GM12891 (cell line): ENCODE results near the gene OR1J1.

Experiments
- DNase-seq: peaks from one replicate; pipeline ENCODE4 v3.0.0; 2011; ENCODE audit warnings: low spot score; ENCODE audit not compliant: insufficient read length
- FAIRE-seq: peaks from 2 replicates; lab custom pipeline; 2011; peaks lifted over from hg19 to GRCh38; lab: Jason Lieb, UNC
- PAX5 ChIP-seq: IDR thresholded peaks from 2 replicates; pipeline ENCODE4 v1.6.1; 2011; ENCODE audit warnings: low read length, moderate library complexity, mild to moderate bottlenecking; ENCODE audit not compliant: insufficient read depth, severe bottlenecking
- POLR2A ChIP-seq: IDR thresholded peaks from 2 replicates; pipeline ENCODE4 v1.6.1; 2011; ENCODE audit warnings: low read depth, low read length, control low read depth
- POLR2AphosphoS5 ChIP-seq: IDR thresholded peaks from 2 replicates; pipeline ENCODE4 v1.6.1; 2011; ENCODE audit warnings: low read depth, low read length, control low read depth
- POU2F2 ChIP-seq: IDR thresholded peaks from 2 replicates; pipeline ENCODE4 v1.6.1; 2011; ENCODE audit warnings: low read depth, mild to moderate bottlenecking, control low read depth, low read length, moderate library complexity
- SPI1 ChIP-seq: IDR thresholded peaks from 2 replicates; pipeline ENCODE4 v1.6.1; 2011; ENCODE audit warnings: low read depth, low read length, control low read depth
- TAF1 ChIP-seq: IDR thresholded peaks from 2 replicates; pipeline ENCODE4 v1.6.1; 2011; ENCODE audit warnings: low read depth, low read length, control low read depth

Gene OR1J1

GRCh38 chr9:122474561-122474960, 3.2 kb downstream of the OR1J1 start:
- no peak for FAIRE-seq
- TF ChIP-seq PAX5 (no peak), POLR2AphosphoS5 (no peak), SPI1 (no peak), POU2F2 (no peak), POLR2A (no peak), TAF1 (no peak)

GRCh38 chr9:122468735-122469134, 9.0 kb downstream of the OR1J1 start:
- DNase-seq (no peak), FAIRE-seq (no peak)
- TF ChIP-seq POLR2AphosphoS5: no peak

More at GRCh38 chr9:122474561-122474960, 3.2 kb downstream of the OR1J1 start:
- DNase-seq: no peak

- TF ChIP-seq POLR2AphosphoS5 (no peak), PAX5 (no peak), TAF1 (no peak), POU2F2 (no peak), POLR2A (no peak), SPI1 (no peak)
- DNase-seq (no peak), FAIRE-seq (no peak)
Measured at GRCh38 chr9:122466456-122466855, 11.3 kb downstream of the OR1J1 start.

- no peak for TF ChIP-seq POLR2AphosphoS5
- no peak for TF ChIP-seq SPI1
- TF ChIP-seq POU2F2: no peak
- TF ChIP-seq TAF1: no peak
- no peak for TF ChIP-seq PAX5
- TF ChIP-seq POLR2A: no peak
- FAIRE-seq (peak; percentile 43), DNase-seq (peak; percentile 26)
Measured at GRCh38 chr9:122464633-122465567, 12.8 kb downstream of the OR1J1 start.

- DNase-seq (no peak), FAIRE-seq (peak; percentile 76)
- TF ChIP-seq SPI1 (no peak), POLR2A (0 out of 2 replicates have a peak, but pooled peaks have one; percentile 31), TAF1 (peak; percentile 44; the same call in 1 of the 2 replicates)
Measured at GRCh38 chr9:122463828-122464632, 13.7 kb downstream of the OR1J1 start.

- FAIRE-seq (no peak), DNase-seq (no peak)
- TF ChIP-seq PAX5: no peak
- TF ChIP-seq SPI1: no peak
- TF ChIP-seq POU2F2: no peak
- no peak for TF ChIP-seq POLR2AphosphoS5
- TF ChIP-seq POLR2A: no peak
- TF ChIP-seq TAF1: no peak
Measured at GRCh38 chr9:122457787-122458186, 19.9 kb downstream of the OR1J1 start.

- DNase-seq (no peak), FAIRE-seq (no peak)
- TF ChIP-seq POLR2AphosphoS5: no peak
- no peak for TF ChIP-seq POU2F2
- no peak for TF ChIP-seq PAX5
- no peak for TF ChIP-seq POLR2A
- TF ChIP-seq SPI1: no peak
- no peak for TF ChIP-seq TAF1
Measured at GRCh38 chr9:122456123-122456522, 21.6 kb downstream of the OR1J1 start.

GRCh38 chr9:122453677-122454135, 24.0 kb downstream of the OR1J1 start:
- FAIRE-seq: no peak
- DNase-seq: no peak
- TF ChIP-seq TAF1: no peak
- no peak for TF ChIP-seq PAX5
- no peak for TF ChIP-seq SPI1
- no peak for TF ChIP-seq POLR2AphosphoS5
- TF ChIP-seq POLR2A: no peak
- TF ChIP-seq POU2F2: no peak

GRCh38 chr9:122446819-122447484, 30.8 kb downstream of the OR1J1 start:
- TF ChIP-seq TAF1 (no peak), POLR2AphosphoS5 (no peak), POLR2A (no peak), PAX5 (no peak), SPI1 (no peak), POU2F2 (no peak)
- no peak for FAIRE-seq
- no peak for DNase-seq
